ENCODE measurements around the gene AQP2.
A peak's percentile ranks its signal among the peaks of the same experiment; 100 is the strongest.

AQP2 gene

GRCh38 chr12:49954863-49955830 is 4.6 kb downstream of the AQP2 start:
- DNase-seq (ENCODE audit: low read depth in 1 of 2, low spot score in 1 of 2) = no peak

- DNase-seq (ENCODE audit: low read depth in 1 of 2, low spot score in 1 of 2) = no peak
Observed at GRCh38 chr12:49955899-49956662, 5.5 kb downstream of the AQP2 start.

GRCh38 chr12:49956663-49957569 is 6.4 kb downstream of the AQP2 start:
- DNase-seq (ENCODE audit: low read depth in 1 of 2, low spot score in 1 of 2) = no peak

GRCh38 chr12:49957570-49957967 is 7.0 kb downstream of the AQP2 start:
- DNase-seq (ENCODE audit: low read depth in 1 of 2, low spot score in 1 of 2) = no peak

GRCh38 chr12:49959685-49960473 is 9.3 kb downstream of the AQP2 start:
- DNase-seq (ENCODE audit: low read depth in 1 of 2, low spot score in 1 of 2) = no peak

GRCh38 chr12:49960474-49961110 is 10.1 kb downstream of the AQP2 start:
- no peak for DNase-seq (ENCODE audit: low read depth in 1 of 2, low spot score in 1 of 2)

GRCh38 chr12:49961111-49961922 is 10.8 kb downstream of the AQP2 start, which contains the start of gene AQP5:
AQP5 (plus strand) TSS chr12:49961872; CDS start chr12:49962018, 146 bp downstream.
- DNase-seq (ENCODE audit: low read depth in 1 of 2, low spot score in 1 of 2) = no peak

- DNase-seq (ENCODE audit: low read depth in 1 of 2, low spot score in 1 of 2) = no peak
Observed at GRCh38 chr12:49961993-49962764, 11.6 kb downstream of the AQP2 start.

- no peak for DNase-seq (ENCODE audit: low read depth in 1 of 2, low spot score in 1 of 2)
Observed at GRCh38 chr12:49962861-49963765, 12.6 kb downstream of the AQP2 start.

GRCh38 chr12:49963976-49964815 is 13.7 kb downstream of the AQP2 start:
- no peak for DNase-seq (ENCODE audit: low read depth in 1 of 2, low spot score in 1 of 2)

GRCh38 chr12:49964849-49965624 is 14.5 kb downstream of the AQP2 start:
- no peak for DNase-seq (ENCODE audit: low read depth in 1 of 2, low spot score in 1 of 2)

- DNase-seq (ENCODE audit: low read depth in 1 of 2, low spot score in 1 of 2) = no peak
Observed at GRCh38 chr12:49965836-49966235, 15.3 kb downstream of the AQP2 start.

GRCh38 chr12:49966511-49967041 is 16.0 kb downstream of the AQP2 start:
- DNase-seq (ENCODE audit: low read depth in 1 of 2, low spot score in 1 of 2) = no peak

- peak; percentile 90 to 97 for DNase-seq (ENCODE audit: low read depth in 1 of 2, low spot score in 1 of 2)
Observed at GRCh38 chr12:49967042-49967776, 16.7 kb downstream of the AQP2 start.
